ENCODE results near the gene XPR1. TPM values are rescaled to one million over a fixed set of nuclear protein-coding genes. Genes with fewer than 3 reads are reported as not detected.
"Not testable (repeated sequence)": the region's sequence is repeated elsewhere in the genome, so short reads cannot be mapped to it uniquely, and the experiment has no call there.

The XPR1 gene
- total RNA-seq, 1 donor from 2014 or later = 37.9 TPM

- Mint-ChIP-seq H3K4me3 (no peak overlapping the region), H3K27ac (no peak overlapping the region), H3K36me3 (no peaks in the 10 kb centered on the region), H3K27me3 (ENCODE audit: low read depth) (no peaks in the 10 kb centered on the region), H3K9me3 (peaks cover 5% of the 10 kb centered on the region), H3K4me1 (no peaks in the 10 kb centered on the region)
- TF ChIP-seq CTCF (IDR thresholded peaks at IDR 0.05; ENCODE audit: unreplicated experiment) = no peak
- no peak for DNase-seq (ENCODE audit: low spot score in 2 of 2, unreplicated experiment in 2 of 2)
These were observed 88.9 kb downstream of the XPR1 start for GRCh38 chr1:180720753-180721152.

GRCh38 chr1:180722586-180722985 lies 90.8 kb downstream of the XPR1 start:
- Mint-ChIP-seq H3K27ac (peak overlapping the region; percentile 2), H3K27me3 (ENCODE audit: low read depth) (no peaks in the 10 kb centered on the region), H3K4me1 (no peaks in the 10 kb centered on the region), H3K4me3 (no peak overlapping the region), H3K36me3 (peaks cover 1% of the 10 kb centered on the region), H3K9me3 (peaks cover 8% of the 10 kb centered on the region)
- DNase-seq (ENCODE audit: low spot score in 2 of 2, unreplicated experiment in 2 of 2) = no peak
- no peak for TF ChIP-seq CTCF (IDR thresholded peaks at IDR 0.05; ENCODE audit: unreplicated experiment)

- DNase-seq (ENCODE audit: low spot score in 2 of 2, unreplicated experiment in 2 of 2) = no peak
- H3K36me3 Mint-ChIP-seq = peaks cover 6% of the 10 kb centered on the region
- TF ChIP-seq CTCF (IDR thresholded peaks at IDR 0.05; ENCODE audit: unreplicated experiment) = no peak
- H3K4me3 Mint-ChIP-seq = no peak overlapping the region
- H3K27ac Mint-ChIP-seq = no peak overlapping the region
- no peaks in the 10 kb centered on the region for H3K27me3 Mint-ChIP-seq (ENCODE audit: low read depth)
- H3K4me1 Mint-ChIP-seq = no peaks in the 10 kb centered on the region
- peaks cover 15% of the 10 kb centered on the region for H3K9me3 Mint-ChIP-seq
These were observed 92.2 kb downstream of the XPR1 start for GRCh38 chr1:180724055-180724454.

GRCh38 chr1:180726024-180726423 lies 94.2 kb downstream of the XPR1 start:
- not testable (repeated sequence) for H3K27ac Mint-ChIP-seq, H3K4me3 Mint-ChIP-seq
- H3K9me3 Mint-ChIP-seq = peaks cover 33% of the 10 kb centered on the region

GRCh38 chr1:180727751-180728150 lies 95.9 kb downstream of the XPR1 start:
- Mint-ChIP-seq H3K36me3 (peaks cover 33% of the 10 kb centered on the region), H3K9me3 (peaks cover 46% of the 10 kb centered on the region)
- H3K4me1 Mint-ChIP-seq; H3K4me3 Mint-ChIP-seq; DNase-seq (ENCODE audit: low spot score in 2 of 2, unreplicated experiment in 2 of 2); H3K27ac Mint-ChIP-seq; H3K27me3 Mint-ChIP-seq (ENCODE audit: low read depth): not testable (repeated sequence)

More at GRCh38 chr1:180726024-180726423, 94.2 kb downstream of the XPR1 start:
- H3K4me1 Mint-ChIP-seq; DNase-seq (ENCODE audit: low spot score in 2 of 2, unreplicated experiment in 2 of 2); H3K27me3 Mint-ChIP-seq (ENCODE audit: low read depth): not testable (repeated sequence)
- H3K36me3 Mint-ChIP-seq = peaks cover 22% of the 10 kb centered on the region

GRCh38 chr1:180728472-180729106 lies 96.8 kb downstream of the XPR1 start:
- Mint-ChIP-seq H3K4me1 (no peaks in the 10 kb centered on the region), H3K36me3 (peaks cover 40% of the 10 kb centered on the region), H3K4me3 (no peak overlapping the region), H3K9me3 (peaks cover 55% of the 10 kb centered on the region), H3K27ac (no peak overlapping the region), H3K27me3 (ENCODE audit: low read depth) (no peaks in the 10 kb centered on the region)
- TF ChIP-seq CTCF (IDR thresholded peaks at IDR 0.05; ENCODE audit: unreplicated experiment) = no peak
- DNase-seq (ENCODE audit: low spot score in 2 of 2, unreplicated experiment in 2 of 2) = no peak

GRCh38 chr1:180731131-180731530 lies 99.3 kb downstream of the XPR1 start:
- Mint-ChIP-seq H3K4me1 (no peaks in the 10 kb centered on the region), H3K36me3 (peaks cover 57% of the 10 kb centered on the region), H3K4me3 (no peak overlapping the region), H3K9me3 (peaks cover 77% of the 10 kb centered on the region), H3K27ac (no peak overlapping the region), H3K27me3 (ENCODE audit: low read depth) (no peaks in the 10 kb centered on the region)
- no peak for DNase-seq (ENCODE audit: low spot score in 2 of 2, unreplicated experiment in 2 of 2)
- TF ChIP-seq CTCF (IDR thresholded peaks at IDR 0.05; ENCODE audit: unreplicated experiment) = no peak
